ENCODE results near the gene UPK3B.
"Not testable (repeated sequence)": the region's sequence is repeated elsewhere in the genome, so short reads cannot be mapped to it uniquely, and the experiment has no call there.

Gene UPK3B

DNA sequence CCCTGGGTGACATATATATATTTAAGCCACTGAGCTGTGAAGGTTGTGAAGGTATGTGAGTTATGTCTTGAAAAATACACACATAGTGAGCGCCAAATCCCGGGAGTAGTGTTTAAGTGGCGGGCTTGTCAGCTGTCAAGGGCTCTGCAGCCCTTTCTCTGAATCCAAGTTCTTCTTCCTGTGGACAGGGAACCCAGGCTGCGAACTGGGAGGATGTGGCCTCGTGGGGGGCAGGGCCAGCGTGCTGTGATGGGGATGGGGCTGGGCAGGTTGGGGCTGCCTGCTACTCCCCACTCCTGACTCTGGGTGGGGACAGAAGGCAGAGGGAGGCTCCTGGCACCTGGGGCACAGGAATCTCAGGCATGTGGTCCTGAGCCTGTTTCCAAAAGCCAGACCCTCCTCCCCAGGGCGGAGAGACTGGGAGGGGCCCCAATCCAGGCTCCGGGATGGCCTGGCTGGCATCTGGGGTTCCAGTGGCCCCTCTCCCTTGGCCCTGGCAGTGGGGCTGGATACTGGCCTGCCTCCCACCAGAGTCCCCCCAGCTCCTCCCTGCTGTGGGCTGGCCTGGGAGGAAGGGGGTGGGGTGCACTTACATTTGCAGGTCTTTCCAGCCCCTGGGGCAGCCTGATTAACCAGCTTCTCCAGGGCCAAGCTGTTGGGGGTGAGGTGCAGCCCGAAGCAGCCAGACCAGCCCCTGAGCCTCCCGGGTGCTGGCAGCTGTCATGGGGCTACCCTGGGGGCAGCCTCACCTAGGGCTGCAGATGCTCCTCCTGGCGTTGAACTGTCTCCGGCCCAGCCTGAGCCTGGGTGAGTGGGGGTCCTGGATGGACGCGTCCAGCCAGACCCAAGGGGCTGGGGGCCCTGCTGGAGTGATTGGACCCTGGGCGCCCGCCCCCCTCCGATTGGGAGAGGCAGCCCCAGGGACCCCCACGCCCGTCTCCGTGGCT is at the start of gene UPK3B:
Gene UPK3B (plus strand): TSS at position 622 of the 947 bp plus-strand sequence. CDS start 101 bp downstream, at position 723.
- H3K9me3 Mint-ChIP-seq: no peaks in the 10 kb centered on the region
- peaks cover 5% of the 10 kb centered on the region for H3K36me3 Mint-ChIP-seq
- no peaks in the 10 kb centered on the region for H3K27me3 Mint-ChIP-seq
- no peak within 1 kb of the TSS for H3K4me3 Mint-ChIP-seq
- H3K4me1 Mint-ChIP-seq: no peaks in the 10 kb centered on the region
- H3K27ac Mint-ChIP-seq: no peak within 1 kb of the TSS

DNA sequence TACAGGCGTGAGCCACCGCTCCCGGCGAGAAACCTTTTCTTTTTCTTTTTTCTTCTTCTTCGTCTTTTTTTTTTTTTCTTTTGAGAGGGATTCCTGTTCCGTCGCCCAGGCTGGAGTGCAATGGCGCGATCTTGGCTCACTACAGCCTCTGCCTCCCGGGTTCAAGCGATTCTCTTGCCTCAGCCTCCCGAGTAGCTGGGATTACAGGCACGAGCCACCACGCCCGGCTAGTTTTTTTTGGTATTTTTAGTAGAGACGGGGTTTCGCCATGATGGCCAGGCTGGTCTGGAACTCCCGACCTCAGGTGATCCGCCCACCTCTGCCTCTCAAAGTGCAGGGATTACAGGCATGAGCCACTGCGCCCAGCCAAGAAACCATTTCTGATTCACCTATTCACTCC is 49.6 kb upstream of the UPK3B start:
- not testable (repeated sequence) for H3K27me3 Mint-ChIP-seq, H3K4me3 Mint-ChIP-seq, H3K9me3 Mint-ChIP-seq, H3K36me3 Mint-ChIP-seq, H3K27ac Mint-ChIP-seq
- H3K4me1 Mint-ChIP-seq: peaks cover 11% of the 10 kb centered on the region

- H3K27me3 Mint-ChIP-seq, H3K27ac Mint-ChIP-seq, H3K36me3 Mint-ChIP-seq, H3K9me3 Mint-ChIP-seq: not testable (repeated sequence)
- peaks cover 11% of the 10 kb centered on the region for H3K4me1 Mint-ChIP-seq
- H3K4me3 Mint-ChIP-seq: peak within 1 kb of the TSS; percentile 57
These were observed 48.8 kb upstream of the UPK3B start, which contains the start of gene DTX2 for GRCh38 chr7:76461464-76462101. Gene DTX2, plus strand, starts transcription at chr7:76461709. Its CDS starts 18,801 bp downstream, at chr7:76480510.

DNA sequence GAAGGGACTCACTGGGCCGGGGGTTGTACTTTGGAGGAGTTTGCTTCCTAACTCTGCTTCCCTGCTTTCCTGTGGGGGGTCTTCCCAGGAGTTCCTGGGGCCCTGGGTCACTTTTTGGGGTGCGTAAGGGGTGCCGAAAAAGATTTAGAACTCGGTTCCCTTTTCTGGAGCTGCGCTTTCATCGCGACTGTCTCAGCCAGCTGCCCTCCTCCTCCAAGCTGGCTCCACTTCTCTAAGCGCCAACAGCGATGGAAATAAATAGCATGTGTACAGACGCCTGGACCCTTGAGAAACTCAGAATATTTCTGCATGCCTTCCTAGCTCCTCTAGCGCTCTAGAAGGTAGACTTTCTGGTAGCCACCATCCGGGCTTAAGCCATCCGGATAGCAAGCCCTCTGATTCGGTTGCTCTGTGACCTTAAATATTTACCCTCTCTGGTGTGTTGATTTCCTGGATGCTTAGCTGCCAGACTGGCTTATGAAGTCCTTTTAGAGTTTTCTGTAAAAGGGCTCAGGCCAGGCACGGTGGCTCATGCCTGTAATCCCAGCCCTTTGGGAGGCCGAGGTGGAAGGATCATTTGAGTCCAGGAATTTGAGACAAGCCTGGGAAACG is 48.0 kb upstream of the UPK3B start:
- not testable (repeated sequence) for H3K27ac Mint-ChIP-seq, H3K27me3 Mint-ChIP-seq, H3K36me3 Mint-ChIP-seq, H3K9me3 Mint-ChIP-seq, H3K4me3 Mint-ChIP-seq
- peaks cover 11% of the 10 kb centered on the region for H3K4me1 Mint-ChIP-seq

DNA sequence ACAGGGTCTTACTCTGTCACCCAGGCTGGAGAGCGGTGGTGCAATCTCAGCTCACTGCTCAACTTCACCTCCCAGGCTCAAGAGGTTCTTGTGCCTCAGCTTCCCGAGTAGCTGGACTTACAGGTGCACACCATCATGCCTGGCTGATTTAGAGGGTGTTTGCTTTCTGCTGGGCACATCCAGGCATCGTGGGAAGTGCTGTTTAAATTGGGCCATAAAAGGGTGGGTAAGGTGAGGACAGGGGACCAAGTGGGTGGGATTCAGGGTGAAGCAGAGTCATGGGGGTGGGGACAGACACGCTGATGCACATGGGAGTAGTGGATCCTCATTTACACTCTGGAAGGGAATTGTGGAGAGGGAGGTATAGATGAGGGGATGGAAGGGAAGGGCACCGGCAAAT is 45.4 kb upstream of the UPK3B start:
- H3K27me3 Mint-ChIP-seq, H3K27ac Mint-ChIP-seq, H3K4me3 Mint-ChIP-seq, H3K36me3 Mint-ChIP-seq, H3K9me3 Mint-ChIP-seq: not testable (repeated sequence)
- H3K4me1 Mint-ChIP-seq: peaks cover 15% of the 10 kb centered on the region

- not testable (repeated sequence) for H3K36me3 Mint-ChIP-seq, H3K27me3 Mint-ChIP-seq, H3K4me3 Mint-ChIP-seq, H3K27ac Mint-ChIP-seq, H3K9me3 Mint-ChIP-seq
- H3K4me1 Mint-ChIP-seq: peaks cover 15% of the 10 kb centered on the region
These were observed 44.4 kb upstream of the UPK3B start for GRCh38 chr7:76465950-76466349.

DNA sequence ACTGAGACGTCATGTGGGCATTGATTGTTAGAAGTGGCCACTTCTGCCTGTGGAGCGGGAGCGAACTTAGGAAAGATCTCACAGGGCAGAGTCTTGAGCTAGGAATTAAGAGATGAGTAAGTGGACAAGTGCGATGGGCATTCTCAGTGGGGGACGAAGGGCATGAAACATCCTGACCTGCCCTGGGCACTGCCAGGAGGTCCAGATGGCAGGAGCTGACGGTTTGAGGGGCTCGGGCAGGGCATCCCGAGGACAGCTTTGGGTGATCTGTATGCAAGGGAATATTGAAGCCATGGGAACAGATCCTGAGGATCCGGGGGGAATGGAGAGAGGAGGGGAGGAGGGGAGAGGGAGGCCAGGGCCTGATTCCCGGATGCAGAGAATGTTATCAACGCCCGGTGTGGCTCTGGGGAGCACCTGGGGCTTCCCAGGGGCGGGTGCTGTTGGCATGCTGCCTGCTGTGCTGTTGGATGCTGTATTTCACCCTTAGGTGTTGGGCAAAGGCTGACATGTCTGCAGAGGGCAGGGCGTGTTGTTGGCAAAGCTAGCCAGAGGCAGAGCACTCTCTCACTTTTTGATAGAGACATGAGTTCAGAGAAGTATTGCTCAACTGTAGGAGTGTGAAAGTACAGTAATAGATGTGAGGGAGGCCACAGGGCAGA is 42.5 kb upstream of the UPK3B start:
- not testable (repeated sequence) for H3K27ac Mint-ChIP-seq, H3K27me3 Mint-ChIP-seq, H3K9me3 Mint-ChIP-seq, H3K4me3 Mint-ChIP-seq, H3K36me3 Mint-ChIP-seq
- peaks cover 15% of the 10 kb centered on the region for H3K4me1 Mint-ChIP-seq

DNA sequence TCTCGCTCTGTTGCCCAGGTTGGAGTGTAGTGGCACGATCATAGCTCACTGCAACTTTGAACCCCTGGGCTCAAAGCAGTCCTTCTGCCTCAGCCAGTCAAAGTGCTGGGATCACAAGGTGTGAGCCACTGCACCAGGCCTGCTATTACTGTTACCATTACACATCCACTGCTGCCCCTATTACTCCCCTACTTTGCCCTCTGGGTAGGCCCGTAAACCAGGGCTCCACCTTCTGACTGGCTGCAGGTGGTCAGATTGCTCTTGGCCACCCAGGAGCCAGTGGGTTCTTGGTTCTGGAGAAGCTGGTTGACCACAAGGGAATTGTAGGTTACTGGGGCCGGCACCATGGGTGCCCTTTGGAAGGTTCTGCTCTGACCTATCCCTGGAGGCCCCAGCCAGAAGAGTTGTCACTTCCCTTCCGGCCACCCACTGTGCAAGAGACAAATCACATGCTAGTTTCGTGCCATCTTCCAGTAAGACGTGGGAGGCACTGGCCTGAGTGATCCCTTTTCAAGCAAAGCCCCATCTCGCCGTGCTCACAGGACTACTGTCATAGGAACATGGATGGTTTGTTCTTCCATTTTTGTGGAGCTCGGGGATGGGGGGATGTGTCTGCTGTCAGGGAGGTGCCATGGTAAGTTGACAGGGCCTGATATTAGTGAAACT is 38.7 kb upstream of the UPK3B start:
- not testable (repeated sequence) for H3K9me3 Mint-ChIP-seq, H3K4me3 Mint-ChIP-seq, H3K27ac Mint-ChIP-seq, H3K36me3 Mint-ChIP-seq, H3K27me3 Mint-ChIP-seq, H3K4me1 Mint-ChIP-seq

GRCh38 chr7:76473097-76473496 is 37.3 kb upstream of the UPK3B start:
- H3K27ac Mint-ChIP-seq, H3K4me1 Mint-ChIP-seq, H3K9me3 Mint-ChIP-seq, H3K36me3 Mint-ChIP-seq, H3K4me3 Mint-ChIP-seq, H3K27me3 Mint-ChIP-seq: not testable (repeated sequence)

DNA sequence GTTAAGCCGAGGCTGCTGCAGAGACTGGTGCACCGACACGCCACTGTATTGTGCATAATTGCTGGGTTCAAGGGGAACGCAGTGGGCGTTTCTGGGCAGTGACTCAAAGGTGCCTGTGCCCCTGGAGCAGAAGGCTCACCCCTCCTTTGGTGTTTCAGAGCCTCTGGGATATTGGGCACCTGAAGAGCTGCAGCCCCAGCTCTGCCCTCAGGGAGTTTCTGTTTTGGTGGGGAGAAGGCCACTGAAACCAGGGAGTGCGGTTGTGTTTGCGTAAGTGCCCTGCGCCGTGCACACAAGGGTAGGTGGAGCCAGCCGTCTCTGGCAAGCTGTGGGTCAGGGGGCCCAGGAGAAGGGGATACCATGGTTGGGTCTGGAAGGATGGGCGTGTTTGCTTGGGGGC is 34.1 kb upstream of the UPK3B start:
- H3K27ac Mint-ChIP-seq, H3K9me3 Mint-ChIP-seq, H3K27me3 Mint-ChIP-seq: not testable (repeated sequence)

GRCh38 chr7:76476742-76477474 is 33.4 kb upstream of the UPK3B start:
- H3K27me3 Mint-ChIP-seq, H3K27ac Mint-ChIP-seq, H3K9me3 Mint-ChIP-seq, H3K4me3 Mint-ChIP-seq, H3K4me1 Mint-ChIP-seq, H3K36me3 Mint-ChIP-seq: not testable (repeated sequence)

More for the DNA sequence above, 34.1 kb upstream of the UPK3B start:
- not testable (repeated sequence) for H3K4me3 Mint-ChIP-seq, H3K36me3 Mint-ChIP-seq, H3K4me1 Mint-ChIP-seq

- H3K4me3 Mint-ChIP-seq, H3K36me3 Mint-ChIP-seq, H3K9me3 Mint-ChIP-seq, H3K4me1 Mint-ChIP-seq, H3K27me3 Mint-ChIP-seq: not testable (repeated sequence)
- H3K27ac Mint-ChIP-seq: peak overlapping the region; percentile 73
These were observed 30.7 kb upstream of the UPK3B start for GRCh38 chr7:76479628-76480027.

GRCh38 chr7:76480403-76481253 is 29.7 kb upstream of the UPK3B start:
- not testable (repeated sequence) for H3K36me3 Mint-ChIP-seq, H3K4me1 Mint-ChIP-seq, H3K4me3 Mint-ChIP-seq, H3K27me3 Mint-ChIP-seq, H3K27ac Mint-ChIP-seq, H3K9me3 Mint-ChIP-seq

DNA sequence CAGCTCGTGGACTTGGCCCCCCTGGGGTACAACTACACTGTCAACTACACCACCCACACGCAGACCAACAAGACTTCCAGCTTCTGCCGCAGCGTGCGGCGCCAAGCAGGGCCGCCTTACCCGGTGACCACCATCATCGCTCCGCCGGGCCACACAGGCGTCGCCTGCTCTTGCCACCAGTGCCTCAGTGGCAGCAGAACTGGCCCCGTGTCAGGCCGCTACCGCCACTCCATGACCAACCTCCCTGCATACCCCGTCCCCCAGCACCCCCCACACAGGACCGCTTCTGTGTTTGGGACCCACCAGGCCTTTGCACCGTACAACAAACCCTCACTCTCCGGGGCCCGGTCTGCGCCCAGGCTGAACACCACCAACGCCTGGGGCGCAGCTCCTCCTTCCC is 27.7 kb upstream of the UPK3B start:
- H3K27me3 Mint-ChIP-seq, H3K4me3 Mint-ChIP-seq, H3K27ac Mint-ChIP-seq, H3K4me1 Mint-ChIP-seq, H3K9me3 Mint-ChIP-seq, H3K36me3 Mint-ChIP-seq: not testable (repeated sequence)
